Raji (cell line): ENCODE results near the gene ZNF385B.

Experiments
- POLR2A ChIP-seq: IDR thresholded peaks from 2 replicates; pipeline ENCODE4 v1.6.1; 2011; ENCODE audit warnings: low read depth, low read length, control low read depth; ENCODE audit not compliant: insufficient read depth

The ZNF385B gene

GRCh38 chr2:179701524-179702110, 159.8 kb downstream of the ZNF385B start:
- no peak for TF ChIP-seq POLR2A

- no peak for TF ChIP-seq POLR2A
Measured at GRCh38 chr2:179695486-179695885, 165.9 kb downstream of the ZNF385B start.

- no peak for TF ChIP-seq POLR2A
Measured at GRCh38 chr2:179694963-179695362, 166.4 kb downstream of the ZNF385B start.

- no peak for TF ChIP-seq POLR2A
Measured at GRCh38 chr2:179692610-179693009, 168.8 kb downstream of the ZNF385B start.

GRCh38 chr2:179692043-179692442, 169.4 kb downstream of the ZNF385B start:
- TF ChIP-seq POLR2A: no peak

- no peak for TF ChIP-seq POLR2A
Measured at GRCh38 chr2:179691235-179691634, 170.2 kb downstream of the ZNF385B start.

- no peak for TF ChIP-seq POLR2A
Measured at GRCh38 chr2:179686718-179687342, 174.6 kb downstream of the ZNF385B start.

- no peak for TF ChIP-seq POLR2A
Measured at GRCh38 chr2:179686069-179686468, 175.3 kb downstream of the ZNF385B start.

- no peak for TF ChIP-seq POLR2A
Measured at GRCh38 chr2:179685146-179685545, 176.3 kb downstream of the ZNF385B start.

- TF ChIP-seq POLR2A: no peak
Measured at GRCh38 chr2:179682756-179683155, 178.7 kb downstream of the ZNF385B start.

GRCh38 chr2:179677746-179678505, 183.5 kb downstream of the ZNF385B start:
- TF ChIP-seq POLR2A: no peak

GRCh38 chr2:179677077-179677688, 184.2 kb downstream of the ZNF385B start:
- TF ChIP-seq POLR2A: no peak

- no peak for TF ChIP-seq POLR2A
Measured at GRCh38 chr2:179675435-179675834, 186.0 kb downstream of the ZNF385B start.

- no peak for TF ChIP-seq POLR2A
Measured at GRCh38 chr2:179671043-179671981, 190.1 kb downstream of the ZNF385B start.

GRCh38 chr2:179669196-179669595, 192.2 kb downstream of the ZNF385B start:
- no peak for TF ChIP-seq POLR2A
